Right lobe of liver (tissue), 6 donors: Measurements from ENCODE around the gene KIAA0825. TPM values are rescaled to one million over a fixed set of nuclear protein-coding genes. Genes with fewer than 3 reads are reported as not detected.

Source experiments
- ATAC-seq, 4 donors: fragments of 200-7000 bp; cut with Tn5 transposase; one replicate each; pipeline ENCODE4 v1.9.1; 2020; ENCODE audit warnings: mild to moderate bottlenecking in 4 of 4, moderate library complexity in 4 of 4
- DNase-seq, 3 donors: peaks; one replicate each; pipeline ENCODE4 v3.0.0-alpha.2; 2020
- H3K27ac ChIP-seq, 3 donors: fragments of 200-600 bp; one replicate each; pipeline ENCODE4 v1.8.0; 2022
- H3K27me3 ChIP-seq, 2 donors: fragments of 200-600 bp; one replicate each; pipeline ENCODE4 v1.8.0; 2022
- H3K36me3 ChIP-seq, 4 donors: fragments of 200-600 bp; sonication (generic) in 1 of 4; one replicate each; pipeline versions ENCODE4 v1.5.1 to v1.8.0; 2017 to 2022; ENCODE audit warnings: control low read depth in 1 of 4
- H3K4me1 ChIP-seq, 4 donors: fragments of 200-600 bp; sonication (generic) in 1 of 4; one replicate each; pipeline versions ENCODE4 v1.5.1 to v1.8.0; 2017 to 2022; ENCODE audit warnings: control low read depth in 1 of 4
- H3K4me3 ChIP-seq, 3 donors: fragments of 200-600 bp; one replicate each; pipeline ENCODE4 v1.8.0; 2022
- H3K9me3 ChIP-seq, 4 donors: fragments of 200-600 bp; sonication (generic) in 1 of 4; one replicate each; pipeline versions ENCODE4 v1.5.1 to v1.8.0; 2017 to 2022; ENCODE audit warnings: control low read depth in 1 of 4
- POLR2A ChIP-seq: fragments of 450-650 bp; IDR thresholded peaks from one replicate; pipeline ENCODE4 v1.6.1; 2017; ENCODE audit warnings: antibody characterized with exemption, mild to moderate bottlenecking
- WGBS: methylation state at CpG from one replicate; pipeline ENCODE4 v1.1.6; 2018; ENCODE audit warnings: low coverage, low lambda C conversion rate; ENCODE audit not compliant: insufficient coverage; ENCODE audit errors: missing lambda C conversion rate; 5-methylcytosine and 5-hydroxymethylcytosine counted together
- intact Hi-C, 2 donors: fragments of 100-400 bp; cut with DNase I; formaldehyde crosslinking; loops; one replicate each; pipeline versions ENCODE4 v1.11.2 to v1.14.1; 2022
- total RNA-seq, 6 experiments: library from RNA; depleted of rRNA in 2 of 6; stranded (reverse); fragments of >200 nt in 2 of 6; fragmentation: NEBNext Ultra II Directional in 3 of 6; extraction: Animal tissue kit (Norgen Biotek cat#: 25700) in 3 of 6; gene quantifications; one replicate each; pipeline versions ENCODE4 v1.1.0 to v1.2.4, GENCODE V29; 2016 to 2023
- TF ChIP-seq, protein P1 (sequence below), 4 donors: fragments of 200-600 bp in 3 of 4; fragments of 450-650 bp in 1 of 4; IDR thresholded peaks; one replicate each; pipeline versions ENCODE4 v1.5.1 to v1.8.0; 2016 to 2022; ENCODE audit warnings: antibody characterized with exemption in 4 of 4, mild to moderate bottlenecking in 2 of 4
- donor health status: DM: no; HTN: yes; CAD: no.
- donor health status: DM: no; HTN: no; CAD: no.
- donor health status: DM: no; HTN: no; CAD: no.
- donor health status: DM: no; HTN: yes; CAD: no.
- donor health status: DM: no; HTN: yes; CAD: no.

The KIAA0825 gene
- total RNA-seq, 6 experiments from 2014 or later: 0.86 to 3.2 (median 1.7) TPM

DNA sequence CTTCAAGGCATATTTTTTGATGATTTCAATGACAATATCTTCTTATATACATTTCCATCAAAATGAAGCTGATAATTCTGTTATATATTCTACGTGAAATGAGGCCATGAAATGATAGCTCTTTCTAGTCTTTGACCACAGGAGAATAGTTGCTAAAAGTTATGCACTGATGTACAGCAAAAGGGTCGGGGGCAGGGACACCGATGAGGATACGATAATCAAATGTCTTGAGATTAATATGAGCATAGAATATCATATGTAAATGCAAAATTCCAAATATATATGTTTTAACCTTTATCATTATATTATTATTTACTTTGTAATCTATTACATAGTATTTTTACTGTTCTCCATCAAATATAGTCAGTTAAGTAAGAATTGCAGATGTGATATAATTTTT, 264.8 kb downstream of the KIAA0825 start:
- Histone ChIP-seq H3K27me3 (no peaks in the 10 kb centered on the region), H3K4me3 (no peak overlapping the region), H3K36me3 (peaks cover 0 to 1% (median 0%) of the 10 kb centered on the region in 4 donors), H3K4me1 (no peaks in the 10 kb centered on the region), H3K9me3 (peaks cover 0 to 4% (median 0%) of the 10 kb centered on the region in 4 donors), H3K27ac (no peak overlapping the region)
- no peak for TF ChIP-seq POLR2A
- TF ChIP-seq, protein P1, sequence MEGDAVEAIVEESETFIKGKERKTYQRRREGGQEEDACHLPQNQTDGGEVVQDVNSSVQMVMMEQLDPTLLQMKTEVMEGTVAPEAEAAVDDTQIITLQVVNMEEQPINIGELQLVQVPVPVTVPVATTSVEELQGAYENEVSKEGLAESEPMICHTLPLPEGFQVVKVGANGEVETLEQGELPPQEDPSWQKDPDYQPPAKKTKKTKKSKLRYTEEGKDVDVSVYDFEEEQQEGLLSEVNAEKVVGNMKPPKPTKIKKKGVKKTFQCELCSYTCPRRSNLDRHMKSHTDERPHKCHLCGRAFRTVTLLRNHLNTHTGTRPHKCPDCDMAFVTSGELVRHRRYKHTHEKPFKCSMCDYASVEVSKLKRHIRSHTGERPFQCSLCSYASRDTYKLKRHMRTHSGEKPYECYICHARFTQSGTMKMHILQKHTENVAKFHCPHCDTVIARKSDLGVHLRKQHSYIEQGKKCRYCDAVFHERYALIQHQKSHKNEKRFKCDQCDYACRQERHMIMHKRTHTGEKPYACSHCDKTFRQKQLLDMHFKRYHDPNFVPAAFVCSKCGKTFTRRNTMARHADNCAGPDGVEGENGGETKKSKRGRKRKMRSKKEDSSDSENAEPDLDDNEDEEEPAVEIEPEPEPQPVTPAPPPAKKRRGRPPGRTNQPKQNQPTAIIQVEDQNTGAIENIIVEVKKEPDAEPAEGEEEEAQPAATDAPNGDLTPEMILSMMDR (IDR thresholded peaks at IDR 0.05): no peak
- no peak for DNase-seq
- WGBS: 93% methylated on average over 4 of the region's 4 CpGs
- ATAC-seq: no peak
- intact Hi-C loops: no loop called here

DNA sequence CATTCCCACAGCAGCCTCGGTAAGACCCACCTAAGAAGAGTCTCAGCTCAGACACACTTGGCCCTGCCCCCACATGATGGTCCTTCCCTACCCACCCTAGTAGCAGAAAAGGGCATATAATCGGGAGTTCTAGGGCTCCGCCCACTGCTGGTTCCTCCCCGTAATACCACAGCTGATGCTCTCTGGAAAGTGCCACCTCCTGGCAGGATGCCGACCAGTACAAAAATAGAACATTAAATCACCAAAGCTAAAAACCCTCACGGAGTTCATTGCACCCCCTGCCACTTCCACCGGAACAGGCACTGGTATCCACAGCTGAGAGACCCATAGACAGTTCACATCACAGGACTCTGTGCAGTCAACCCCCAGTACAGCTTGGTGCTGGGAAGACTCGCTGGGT, 271.3 kb downstream of the KIAA0825 start:
- 100% methylated on average over 1 of the region's 8 CpGs for WGBS
- no peak overlapping the region for H3K4me3 ChIP-seq
- H3K9me3 ChIP-seq: no peaks in the 10 kb centered on the region
- H3K36me3 ChIP-seq: peaks cover 0 to 1% (median 0%) of the 10 kb centered on the region in 4 donors
- no peaks in the 10 kb centered on the region for H3K4me1 ChIP-seq
- intact Hi-C loops: no loop called here
- DNase-seq: no peak
- TF ChIP-seq POLR2A: no peak
- TF ChIP-seq, protein P1 (IDR thresholded peaks at IDR 0.05): no peak
- no peaks in the 10 kb centered on the region for H3K27me3 ChIP-seq
- no peak for ATAC-seq
- H3K27ac ChIP-seq: no peak overlapping the region

DNA sequence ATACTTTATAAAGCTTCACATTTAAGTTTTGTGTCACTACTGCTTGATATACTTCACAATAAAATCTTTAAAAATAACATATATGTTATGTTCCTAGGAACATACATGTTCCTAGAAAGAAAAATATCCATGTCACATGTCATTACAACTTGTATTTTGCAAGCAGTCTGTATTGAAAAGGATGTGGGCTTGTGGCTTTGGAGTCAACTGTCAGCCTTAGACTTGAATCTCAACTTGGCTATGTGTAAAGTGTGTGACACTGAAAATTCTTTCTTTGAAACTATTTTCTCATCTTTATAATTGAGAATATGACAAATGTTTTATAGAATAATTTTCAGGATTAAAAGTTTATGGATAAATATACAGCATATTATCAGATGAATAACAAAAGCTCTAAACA, 273.1 kb downstream of the KIAA0825 start:
- intact Hi-C loops: no loop called here
- Histone ChIP-seq H3K9me3 (no peaks in the 10 kb centered on the region), H3K4me3 (no peak overlapping the region), H3K36me3 (peaks cover 0 to under 1% (median 0%) of the 10 kb centered on the region in 4 donors), H3K27ac (no peak overlapping the region), H3K27me3 (no peaks in the 10 kb centered on the region), H3K4me1 (no peaks in the 10 kb centered on the region)
- no peak for ATAC-seq
- no peak for TF ChIP-seq POLR2A
- TF ChIP-seq, protein P1 (IDR thresholded peaks at IDR 0.05): no peak
- DNase-seq: no peak

DNA sequence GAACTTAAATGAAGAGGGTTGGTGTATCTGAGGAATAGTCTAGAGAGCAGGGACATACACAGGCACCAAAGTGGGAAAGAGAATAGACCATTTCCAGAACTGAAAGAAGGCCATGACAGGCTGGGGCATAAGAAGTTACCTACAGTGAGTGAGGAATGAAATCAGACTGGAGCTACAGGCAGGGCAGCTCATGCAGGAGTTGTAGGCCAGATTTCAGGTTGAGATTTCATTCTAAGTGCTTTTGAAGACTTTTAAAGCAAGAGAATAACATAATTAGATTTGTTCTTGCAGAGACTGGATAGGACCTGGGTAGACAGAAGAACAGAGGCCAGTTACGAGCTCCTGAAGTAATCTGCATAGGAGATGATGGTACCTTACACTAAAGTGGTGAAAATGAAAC, 280.8 kb downstream of the KIAA0825 start:
- 89% methylated on average over 1 of the region's 1 CpG for WGBS
- TF ChIP-seq, protein P1 (IDR thresholded peaks at IDR 0.05): no peak
- TF ChIP-seq POLR2A: no peak
- Histone ChIP-seq H3K9me3 (no peaks in the 10 kb centered on the region), H3K4me1 (no peaks in the 10 kb centered on the region), H3K27me3 (no peaks in the 10 kb centered on the region), H3K36me3 (no peaks in the 10 kb centered on the region), H3K27ac (no peak overlapping the region), H3K4me3 (no peak overlapping the region)
- ATAC-seq (no peak), DNase-seq (no peak)
- intact Hi-C loops: no loop called here

DNA sequence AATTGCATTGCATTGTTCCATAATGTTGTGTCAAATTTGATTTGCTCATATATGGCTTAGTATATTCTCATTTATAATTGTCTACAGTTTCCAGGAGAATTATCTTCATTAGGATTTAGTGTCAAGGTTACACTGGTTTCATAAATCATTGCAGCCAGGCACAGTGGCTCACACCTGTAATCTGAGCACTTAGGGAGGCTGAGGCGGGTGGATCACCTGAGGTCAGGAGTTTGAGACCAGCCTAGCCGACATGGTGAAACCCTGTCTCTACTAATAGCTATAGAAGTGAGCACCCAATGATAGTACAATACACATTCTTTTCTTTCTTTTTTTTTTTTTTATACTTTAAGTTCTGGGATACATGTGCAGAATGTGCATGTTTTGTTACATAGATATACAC, 282.5 kb downstream of the KIAA0825 start:
- DNase-seq (no peak), ATAC-seq (no peak)
- WGBS: 94% methylated on average over 2 of the region's 2 CpGs
- H3K4me3 ChIP-seq: no peak overlapping the region
- no peaks in the 10 kb centered on the region for H3K27me3 ChIP-seq
- intact Hi-C loops: no loop called here
- H3K9me3 ChIP-seq: no peaks in the 10 kb centered on the region
- H3K36me3 ChIP-seq: no peaks in the 10 kb centered on the region
- no peaks in the 10 kb centered on the region for H3K4me1 ChIP-seq
- TF ChIP-seq, protein P1 (IDR thresholded peaks at IDR 0.05): no peak
- no peak for TF ChIP-seq POLR2A
- no peak overlapping the region for H3K27ac ChIP-seq
